GM10266 (cell line): Measurements from ENCODE around the gene BRD1.

Experiments used
- DNase-seq: peaks from one replicate; pipeline ENCODE4 v3.0.0; 2012; ENCODE audit errors: extremely low spot score
- CTCF ChIP-seq: IDR thresholded peaks from 2 replicates; pipeline ENCODE4 v1.5.1; 2012; ENCODE audit warnings: mild to moderate bottlenecking, low read depth; ENCODE audit not compliant: control insufficient read depth, insufficient read depth; ENCODE audit errors: missing control alignments

The BRD1 gene

GRCh38 chr22:49861642-49862495, 34.2 kb upstream of the BRD1 start:
- DNase-seq: no peak
- no peak for TF ChIP-seq CTCF

GRCh38 chr22:49858827-49859226, 31.2 kb upstream of the BRD1 start:
- no peak for DNase-seq
- TF ChIP-seq CTCF: no peak

GRCh38 chr22:49856766-49857618, 29.3 kb upstream of the BRD1 start:
- no peak for TF ChIP-seq CTCF
- no peak for DNase-seq

GRCh38 chr22:49856343-49856742, 28.7 kb upstream of the BRD1 start:
- no peak for TF ChIP-seq CTCF
- DNase-seq: no peak

- DNase-seq: no peak
- no peak for TF ChIP-seq CTCF
These were observed 27.7 kb upstream of the BRD1 start for GRCh38 chr22:49855251-49855911.

- no peak for TF ChIP-seq CTCF
- DNase-seq: peak; percentile 54
These were observed 26.5 kb upstream of the BRD1 start for GRCh38 chr22:49853981-49854831.
